Uterus (tissue), 2 donors: Measurements from ENCODE around the gene TMEM132C.

ENCODE experiments used
- CTCF ChIP-seq, 4 experiments: fragments of 200-600 bp in 2 of 4; fragments of 450-650 bp in 2 of 4; sonication (generic) in 2 of 4; IDR thresholded peaks; one replicate each; pipeline ENCODE4 v1.5.1; 2016 to 2019; ENCODE audit warnings: antibody characterized with exemption in 4 of 4, mild to moderate bottlenecking in 2 of 4, moderate library complexity in 1 of 4
- POLR2A ChIP-seq, 2 donors: fragments of 450-650 bp; IDR thresholded peaks; one replicate each; pipeline ENCODE4 v1.6.1; 2016; ENCODE audit warnings: antibody characterized with exemption in 2 of 2, mild to moderate bottlenecking in 1 of 2, moderate library complexity in 1 of 2

DNA sequence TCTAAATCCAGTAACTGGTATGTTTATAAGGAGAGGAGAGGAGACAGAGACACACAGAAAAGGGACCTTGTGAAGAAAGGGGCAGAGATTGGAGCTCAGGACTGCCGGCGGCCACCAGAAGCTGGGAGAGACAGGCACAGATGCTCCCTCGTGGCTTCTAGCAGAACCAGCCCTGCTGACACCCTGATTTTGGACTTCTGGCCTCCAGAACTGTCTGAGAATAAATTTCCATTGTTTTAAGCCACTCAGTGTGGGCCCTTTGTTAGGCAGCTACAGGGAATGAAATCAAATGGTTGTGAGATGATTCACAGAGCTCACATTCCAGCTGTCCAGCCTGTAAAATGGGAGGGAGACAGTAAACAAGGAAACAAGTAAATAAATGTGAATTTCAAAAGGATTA is 47.6 kb downstream of the TMEM132C start:
- TF ChIP-seq CTCF (IDR thresholded peaks at IDR 0.05) (no peak), POLR2A (IDR thresholded peaks at IDR 0.05) (no peak)
